Endothelial cell of hepatic sinusoid (primary cell): ENCODE results near the gene AMN1.

ENCODE experiments used
- in situ Hi-C: cut with HindIII; loops from 2 replicates; pipeline ENCODE4 v1.10.0; 2017; ENCODE audit warnings: low sequenced_read_pairs

The AMN1 gene

GRCh38 chr12:31634620-31635019 lies 94.2 kb downstream of the AMN1 start:
- in situ Hi-C loops: loop anchor here (25.0 kb wide), 1 partner anchor 247 kb away; no protein-coding TSS in a partner anchor

- in situ Hi-C loops: loop anchor here (25.0 kb wide), 1 partner anchor 246 kb away; no protein-coding TSS in a partner anchor
These were observed 95.4 kb downstream of the AMN1 start for GRCh38 chr12:31633464-31633863.

GRCh38 chr12:31631809-31632208 lies 97.0 kb downstream of the AMN1 start:
- in situ Hi-C loops: loop anchor here (25.0 kb wide), 1 partner anchor 245 kb away; no protein-coding TSS in a partner anchor

- in situ Hi-C loops: loop anchor here (25.0 kb wide), 1 partner anchor 244 kb away; no protein-coding TSS in a partner anchor
These were observed 97.6 kb downstream of the AMN1 start for GRCh38 chr12:31631023-31631724.

- in situ Hi-C loops: loop anchor here (25.0 kb wide), 1 partner anchor 243 kb away; no protein-coding TSS in a partner anchor
These were observed 98.8 kb downstream of the AMN1 start for GRCh38 chr12:31629756-31630732.

- in situ Hi-C loops: loop anchor here (25.0 kb wide), 1 partner anchor 240 kb away; no protein-coding TSS in a partner anchor
These were observed 101.3 kb downstream of the AMN1 start for GRCh38 chr12:31627456-31628054.

GRCh38 chr12:31626270-31626995 lies 102.4 kb downstream of the AMN1 start:
- in situ Hi-C loops: loop anchor here (25.0 kb wide), 1 partner anchor 239 kb away; no protein-coding TSS in a partner anchor

- in situ Hi-C loops: no loop called here
These were observed 106.8 kb downstream of the AMN1 start for GRCh38 chr12:31622038-31622437.
